Panc1 (cell line): Measurements from ENCODE around the gene GZMA. TPM values are rescaled to one million over a fixed set of nuclear protein-coding genes. Genes with fewer than 3 reads are reported as not detected.

ENCODE experiments used
- ATAC-seq: fragments of 200-7000 bp; cut with Tn5 transposase; 2 replicates; pipeline ENCODE4 v1.9.1; 2020; ENCODE audit warnings: mild to moderate bottlenecking, moderate library complexity
- BruUV-seq: library from RNA; stranded (reverse); fragments of 400-500 nt; replicated peaks from 2 replicates; lab custom pipeline; 2021; lab: Mats Ljungman, UMichigan
- CTCF ChIA-PET: fragments of 300-600 bp; sonication (Branson Sonifier 250); formaldehyde crosslinking; loops from one replicate; lab custom pipeline; 2022; ENCODE audit warnings: antibody characterized with exemption; lab: Charles Lee
- POLR2A ChIA-PET: fragments of 300-600 bp; sonication (Branson Sonifier 250); formaldehyde crosslinking; loops from one replicate; lab custom pipeline; 2022; ENCODE audit warnings: antibody characterized with exemption; lab: Charles Lee
- DNase-seq: peaks from one replicate; pipeline ENCODE4 v3.0.0-alpha.2; 2010; ENCODE audit warnings: low read depth, low spot score
- H3K27ac ChIP-seq: 2 replicates; pipeline ENCODE4 v1.5.1; 2011; ENCODE audit warnings: mild to moderate bottlenecking, low read length, inconsistent platforms
- H3K27me3 ChIP-seq: fragments of 200-500 bp; sonication (Bioruptor generic); 2 replicates; pipeline ENCODE4 v1.6.0; 2014; ENCODE audit warnings: low read length, inconsistent platforms; ENCODE audit not compliant: control insufficient read depth, insufficient read depth
- H3K36me3 ChIP-seq: fragments of 200-500 bp; sonication (Bioruptor generic); 2 replicates; pipeline ENCODE4 v1.5.1; 2014; ENCODE audit warnings: inconsistent platforms, mild to moderate bottlenecking, low read length, moderate library complexity; ENCODE audit not compliant: control insufficient read depth, insufficient read depth
- H3K4me1 ChIP-seq: 2 replicates; pipeline ENCODE4 v1.5.1; 2011; ENCODE audit warnings: inconsistent platforms, mild to moderate bottlenecking, low read length, moderate library complexity; ENCODE audit not compliant: control insufficient read depth, insufficient read depth
- H3K4me3 ChIP-seq, 2 experiments: 2 replicates each; pipeline ENCODE4 v1.5.1; 2011 to 2012; ENCODE audit warnings: low read depth in 2 of 2, low read length in 2 of 2, mild to moderate bottlenecking in 2 of 2, inconsistent platforms in 1 of 2, moderate library complexity in 1 of 2
- H3K9me3 ChIP-seq: fragments of 200-500 bp; sonication (Bioruptor generic); 2 replicates; pipeline ENCODE4 v1.5.1; 2014; ENCODE audit warnings: low read depth, mild to moderate bottlenecking, inconsistent platforms, low read length, moderate library complexity; ENCODE audit not compliant: control insufficient read depth, insufficient read depth
- CTCF ChIP-seq: fragments of 450-650 bp; IDR thresholded peaks from 2 replicates; pipeline ENCODE4 v1.5.1; 2017; ENCODE audit warnings: mild to moderate bottlenecking
- POLR2AphosphoS5 ChIP-seq: IDR thresholded peaks from 2 replicates; pipeline ENCODE4 v1.6.1; 2012; ENCODE audit warnings: mild to moderate bottlenecking, low read depth, low read length, moderate library complexity
- REST ChIP-seq, 2 experiments: IDR thresholded peaks; 2 replicates each; pipeline ENCODE4 v1.6.1; 2011 to 2012; ENCODE audit warnings: low read depth in 2 of 2, control low read depth in 1 of 2, low read length in 1 of 2, mild to moderate bottlenecking in 1 of 2, moderate library complexity in 1 of 2; ENCODE audit not compliant: insufficient read depth in 1 of 2
- SIN3A ChIP-seq: IDR thresholded peaks from 2 replicates; pipeline ENCODE4 v1.6.1; 2012; ENCODE audit warnings: low read depth, mild to moderate bottlenecking, low read length, moderate library complexity, borderline replicate concordance; ENCODE audit not compliant: insufficient read depth
- TCF7L2 ChIP-seq: IDR thresholded peaks from 2 replicates; pipeline ENCODE4 v1.6.1; 2011; ENCODE audit warnings: mild to moderate bottlenecking, low read depth, low read length, inconsistent platforms
- in situ Hi-C: cut with HindIII; loops from 2 replicates; pipeline ENCODE4 v1.10.0; 2016; ENCODE audit warnings: low sequenced_read_pairs, low pct_unique_long_range_greater_than_20kb
- intact Hi-C: fragments of 100-400 bp; cut with micrococcal nuclease; formaldehyde crosslinking; loops from one replicate; pipeline ENCODE4 v1.10.0; 2022; ENCODE audit not compliant: unreplicated experiment
- total RNA-seq: library from RNA; stranded (reverse); gene quantifications from one replicate; pipeline ENCODE4 v1.2.1, GENCODE V29; 2021; ENCODE audit not compliant: unreplicated experiment

Gene GZMA
- total RNA-seq, 1 experiment from 2014 or later, result not detected

GRCh38 chr5:55140908-55141665 lies 38.6 kb downstream of the GZMA start:
- TF ChIP-seq TCF7L2 (no peak), POLR2AphosphoS5 (no peak), SIN3A (no peak), CTCF (no peak), REST (IDR thresholded peaks at IDR 0.05; ENCODE audit: insufficient read depth in 1 of 2, low read depth in 2 of 2, low read length in 1 of 2) (no peak)
- Histone ChIP-seq H3K4me3 (no peak overlapping the region), H3K36me3 (no peaks in the 10 kb centered on the region), H3K27ac (no peak overlapping the region), H3K27me3 (peaks cover 5% of the 10 kb centered on the region), H3K4me1 (no peaks in the 10 kb centered on the region), H3K9me3 (no peaks in the 10 kb centered on the region)
- ChIA-PET CTCF (no interaction called here), POLR2A (no interaction called here)
- DNase-seq (no peak), ATAC-seq (no peak)
- BruUV-seq, result no TSS peak
- intact Hi-C loops (loop anchor here (10.0 kb wide), 1 partner anchor 196 kb away; no protein-coding TSS in a partner anchor), in situ Hi-C loops (no loop called here)

GRCh38 chr5:55141945-55142690 lies 39.7 kb downstream of the GZMA start:
- peaks cover 7% of the 10 kb centered on the region for H3K27me3 ChIP-seq
- ATAC-seq, result no peak
- CTCF ChIA-PET, result interaction anchor here (0.8 kb wide), 1 partner anchor 198 kb away, joined by 4 read pairs; no protein-coding TSS in a partner anchor

More at GRCh38 chr5:55141945-55142690, 39.7 kb downstream of the GZMA start:
- no peaks in the 10 kb centered on the region for H3K36me3 ChIP-seq
- no peak overlapping the region for H3K27ac ChIP-seq
- no peak for DNase-seq
- no peaks in the 10 kb centered on the region for H3K9me3 ChIP-seq
- no peak overlapping the region for H3K4me3 ChIP-seq
- H3K4me1 ChIP-seq, result no peaks in the 10 kb centered on the region
- in situ Hi-C loops, result no loop called here
- POLR2A ChIA-PET, result no interaction called here
- intact Hi-C loops, result loop anchor here (10.0 kb wide), 1 partner anchor 197 kb away; no protein-coding TSS in a partner anchor
- no peak for TF ChIP-seq POLR2AphosphoS5
- no peak for TF ChIP-seq TCF7L2
- TF ChIP-seq CTCF, result no peak
- no peak for TF ChIP-seq REST (IDR thresholded peaks at IDR 0.05; ENCODE audit: insufficient read depth in 1 of 2, low read depth in 2 of 2, low read length in 1 of 2)
- TF ChIP-seq SIN3A, result no peak
- no TSS peak for BruUV-seq
